ENCODE results near the gene SEZ6.

DNA sequence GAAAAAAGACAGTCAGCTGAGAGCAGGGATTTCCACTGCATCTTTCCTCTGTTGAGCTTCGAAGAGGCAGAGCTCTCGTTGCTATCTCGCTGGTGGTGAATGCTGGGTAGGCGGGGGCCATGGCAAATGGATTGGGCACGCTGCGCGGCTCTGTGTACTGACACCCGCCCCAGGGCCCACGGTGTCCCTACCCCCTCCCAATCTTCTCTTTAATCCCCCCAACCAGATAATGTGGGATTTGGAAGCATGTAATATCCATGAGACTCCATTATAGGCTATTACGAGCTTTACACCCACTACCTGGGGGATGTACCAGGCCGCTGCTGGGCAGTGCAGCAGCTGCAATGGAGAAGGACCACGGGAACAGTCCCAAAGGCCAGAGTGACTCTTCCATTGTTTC, 45.4 kb upstream of the SEZ6 start:
- TF ChIP-seq CTCF (IDR thresholded peaks at IDR 0.05) = no peak
- no peak for TF ChIP-seq EZH2 (IDR thresholded peaks at IDR 0.05)
- no peak for TF ChIP-seq EZH2phosphoT487 (IDR thresholded peaks at IDR 0.05)

Measured in neural progenitor cell (in vitro differentiated cells).